GM12872 (cell line): Measurements from ENCODE around the gene UBE2H.

ENCODE experiments used
- TF ChIP-seq, protein P1 (sequence below): IDR thresholded peaks from 3 replicates; pipeline ENCODE4 v1.5.1; 2011; ENCODE audit warnings: low read depth, mild to moderate bottlenecking, low read length, moderate library complexity; ENCODE audit not compliant: insufficient read depth

UBE2H gene

DNA sequence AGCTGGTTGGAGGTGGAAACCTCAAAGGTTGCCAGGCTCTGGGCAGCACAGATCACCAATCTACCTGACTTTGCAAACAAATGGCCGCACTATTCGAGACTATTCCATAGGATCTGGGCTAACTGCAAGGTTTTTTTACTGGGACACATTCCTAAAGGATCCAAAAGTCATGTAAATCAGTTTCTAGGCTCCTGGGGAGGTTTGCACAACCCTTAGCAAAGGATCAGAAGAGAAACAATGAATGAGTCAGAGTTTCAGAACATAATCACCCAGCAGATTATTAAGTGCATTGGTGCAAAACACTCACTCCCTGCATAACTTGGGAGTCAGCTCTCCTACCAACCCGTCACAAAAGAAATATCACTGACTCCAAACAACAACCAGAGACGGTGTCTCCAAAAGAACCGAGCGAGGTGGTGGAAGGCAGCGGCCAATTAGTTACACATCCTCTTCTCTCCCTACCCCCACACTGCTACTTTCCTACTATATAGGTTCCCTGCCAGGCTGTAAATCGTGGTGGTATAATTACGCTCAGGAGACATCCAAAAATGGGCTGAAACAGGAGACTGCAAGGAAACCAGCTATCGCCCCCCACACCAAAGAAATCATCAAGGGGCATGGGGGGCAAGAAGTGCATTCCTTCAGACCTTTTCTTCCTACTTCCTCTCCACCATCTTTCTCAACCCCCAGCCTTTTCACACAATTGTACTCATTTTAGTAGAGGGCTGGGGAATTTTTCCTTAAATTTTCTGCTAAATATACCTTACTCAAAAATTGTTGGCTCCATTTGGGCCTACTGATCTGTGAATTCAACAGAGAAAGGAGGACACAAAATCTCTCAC, 3.2 kb downstream of the UBE2H start:
- TF ChIP-seq, protein P1, sequence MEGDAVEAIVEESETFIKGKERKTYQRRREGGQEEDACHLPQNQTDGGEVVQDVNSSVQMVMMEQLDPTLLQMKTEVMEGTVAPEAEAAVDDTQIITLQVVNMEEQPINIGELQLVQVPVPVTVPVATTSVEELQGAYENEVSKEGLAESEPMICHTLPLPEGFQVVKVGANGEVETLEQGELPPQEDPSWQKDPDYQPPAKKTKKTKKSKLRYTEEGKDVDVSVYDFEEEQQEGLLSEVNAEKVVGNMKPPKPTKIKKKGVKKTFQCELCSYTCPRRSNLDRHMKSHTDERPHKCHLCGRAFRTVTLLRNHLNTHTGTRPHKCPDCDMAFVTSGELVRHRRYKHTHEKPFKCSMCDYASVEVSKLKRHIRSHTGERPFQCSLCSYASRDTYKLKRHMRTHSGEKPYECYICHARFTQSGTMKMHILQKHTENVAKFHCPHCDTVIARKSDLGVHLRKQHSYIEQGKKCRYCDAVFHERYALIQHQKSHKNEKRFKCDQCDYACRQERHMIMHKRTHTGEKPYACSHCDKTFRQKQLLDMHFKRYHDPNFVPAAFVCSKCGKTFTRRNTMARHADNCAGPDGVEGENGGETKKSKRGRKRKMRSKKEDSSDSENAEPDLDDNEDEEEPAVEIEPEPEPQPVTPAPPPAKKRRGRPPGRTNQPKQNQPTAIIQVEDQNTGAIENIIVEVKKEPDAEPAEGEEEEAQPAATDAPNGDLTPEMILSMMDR: no peak

DNA sequence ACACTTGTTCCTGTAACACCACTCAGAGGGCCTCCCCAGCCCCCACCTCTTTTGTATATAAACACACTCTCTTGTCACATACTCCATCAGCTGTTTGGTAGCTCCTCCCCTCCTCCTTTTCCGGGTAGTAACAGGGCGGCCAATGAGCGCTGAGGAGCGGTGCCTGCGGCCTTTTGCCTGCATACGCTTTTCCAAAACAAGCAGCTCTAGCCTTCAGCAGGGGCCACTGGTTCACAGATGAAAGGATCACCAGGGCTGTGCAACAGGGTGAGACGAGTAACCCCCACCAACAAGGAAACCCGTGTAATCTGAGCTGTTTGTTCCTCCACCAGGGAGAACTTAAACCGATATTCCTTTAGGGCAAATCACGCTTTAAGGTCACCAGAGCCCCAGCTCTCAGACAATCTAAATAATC, 3.9 kb downstream of the UBE2H start:
- TF ChIP-seq, protein P1: no peak

DNA sequence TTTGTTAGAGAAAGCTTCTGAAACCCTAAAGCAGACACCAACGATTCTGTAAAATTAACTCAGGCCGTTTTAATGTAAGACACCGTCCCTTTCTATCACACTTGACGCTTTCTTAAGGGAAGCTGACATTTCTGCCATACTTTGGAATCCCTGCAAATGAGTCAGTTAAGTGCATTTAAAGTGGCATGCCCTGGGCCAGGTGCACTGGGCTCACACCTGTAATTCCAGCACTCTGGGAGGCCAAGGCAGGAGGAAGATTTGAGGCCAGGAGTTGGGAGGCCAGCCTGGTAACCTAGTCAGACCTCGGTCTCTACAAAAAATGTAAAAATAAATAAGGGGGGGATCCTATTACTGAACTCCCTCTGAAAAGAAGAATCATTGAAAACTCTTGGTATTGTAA, 4.4 kb downstream of the UBE2H start:
- TF ChIP-seq, protein P1: no peak

DNA sequence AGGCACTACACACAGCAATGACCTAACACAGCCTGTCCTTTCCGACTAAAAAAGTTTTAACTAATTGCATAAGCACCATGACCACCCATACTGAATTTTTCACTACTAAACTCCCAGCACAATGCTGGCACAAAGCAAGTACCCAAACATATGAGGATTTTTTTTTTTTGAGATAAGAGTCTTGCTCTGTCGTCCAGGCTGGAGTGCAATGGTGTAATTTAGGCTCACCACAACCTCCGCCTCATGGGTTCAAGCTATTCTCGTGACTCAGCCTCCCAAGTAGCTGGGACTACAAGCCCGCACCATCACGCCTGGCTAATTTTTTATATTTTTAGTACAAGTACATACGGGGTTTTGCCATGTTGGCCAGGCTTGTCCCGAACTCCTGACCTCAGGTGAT, 5.1 kb downstream of the UBE2H start:
- TF ChIP-seq, protein P1: no peak

DNA sequence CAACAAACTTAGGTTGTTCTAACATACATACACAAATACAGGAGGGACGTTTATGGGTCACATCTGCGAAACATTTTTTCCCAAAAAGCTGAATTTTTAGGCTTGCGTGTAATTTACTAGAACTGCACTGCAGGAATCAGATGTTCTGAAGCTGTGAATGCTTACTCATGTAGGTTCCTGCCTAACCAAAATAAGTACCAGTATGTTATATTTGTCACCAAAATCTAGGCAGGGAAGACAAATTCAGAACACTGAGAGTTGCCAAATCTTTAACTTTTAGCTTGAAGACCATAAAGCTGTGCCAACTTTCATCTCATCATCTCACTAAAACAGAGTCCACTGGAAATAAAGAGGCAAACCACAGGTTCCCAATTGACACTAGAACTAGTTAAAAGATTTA, 5.7 kb downstream of the UBE2H start:
- TF ChIP-seq, protein P1: no peak

DNA sequence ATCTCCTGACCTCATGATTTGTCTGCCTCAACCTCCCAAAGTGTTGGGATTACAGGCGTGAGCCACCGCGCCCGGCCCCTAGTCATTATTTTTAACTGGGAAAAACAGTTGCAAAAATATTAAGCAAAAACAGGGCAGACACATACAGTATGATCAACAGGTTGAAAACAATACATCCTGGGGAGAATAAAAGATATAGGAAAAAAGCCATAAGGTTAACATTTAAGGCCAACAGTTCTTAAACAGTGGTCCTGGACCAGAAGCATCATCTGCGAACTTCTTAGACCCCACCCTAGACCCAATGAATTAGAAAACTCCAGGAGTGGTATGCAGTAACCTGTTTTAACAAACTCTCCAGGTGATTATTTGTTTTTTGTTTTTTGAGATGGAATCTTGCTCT, 6.5 kb downstream of the UBE2H start:
- TF ChIP-seq, protein P1: no peak

DNA sequence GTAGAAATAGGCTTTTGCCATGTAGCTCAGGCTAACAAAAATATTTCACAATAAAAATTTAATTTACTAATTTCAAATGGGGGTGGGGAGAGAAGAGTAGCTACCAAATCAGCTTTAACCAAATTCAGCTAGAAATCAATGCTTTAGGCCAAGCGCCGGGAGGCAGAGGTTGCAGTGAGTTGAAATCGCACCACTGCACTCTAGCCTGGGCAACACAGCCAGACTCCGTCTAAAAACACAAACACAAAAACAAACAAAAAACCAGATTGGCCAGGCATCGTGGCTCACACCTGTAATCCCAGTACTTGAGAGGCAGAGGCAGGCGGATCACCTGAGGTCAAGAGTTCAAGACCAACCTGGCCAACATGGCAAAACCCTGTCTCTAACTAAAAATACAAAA, 9.4 kb downstream of the UBE2H start:
- TF ChIP-seq, protein P1: no peak

DNA sequence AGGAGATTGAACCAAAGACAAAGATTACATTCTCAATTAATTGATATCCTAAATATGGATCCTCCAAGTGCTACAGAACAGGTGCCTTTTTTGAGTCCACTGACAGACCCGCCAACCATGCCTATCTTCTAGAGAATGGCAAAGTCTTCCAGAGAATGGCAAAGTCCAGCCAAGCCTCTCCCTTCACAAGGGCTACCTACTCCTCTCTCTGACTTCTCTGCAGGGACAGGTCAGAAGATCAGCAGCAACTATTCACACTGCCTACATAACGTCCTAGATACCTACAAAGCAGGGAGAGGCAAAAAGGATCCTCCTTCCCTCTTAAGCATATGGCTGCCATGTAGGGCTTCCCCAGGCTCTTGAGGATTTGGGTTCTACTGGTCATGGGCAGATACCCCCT, 12.4 kb downstream of the UBE2H start:
- TF ChIP-seq, protein P1: no peak
